ENCODE measurements around the gene RAB22A.

Gene RAB22A, protein sequence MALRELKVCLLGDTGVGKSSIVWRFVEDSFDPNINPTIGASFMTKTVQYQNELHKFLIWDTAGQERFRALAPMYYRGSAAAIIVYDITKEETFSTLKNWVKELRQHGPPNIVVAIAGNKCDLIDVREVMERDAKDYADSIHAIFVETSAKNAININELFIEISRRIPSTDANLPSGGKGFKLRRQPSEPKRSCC
- 38.3 to 75.4 (median 56.5) reads per million in 4 donors for total RNA-seq

DNA sequence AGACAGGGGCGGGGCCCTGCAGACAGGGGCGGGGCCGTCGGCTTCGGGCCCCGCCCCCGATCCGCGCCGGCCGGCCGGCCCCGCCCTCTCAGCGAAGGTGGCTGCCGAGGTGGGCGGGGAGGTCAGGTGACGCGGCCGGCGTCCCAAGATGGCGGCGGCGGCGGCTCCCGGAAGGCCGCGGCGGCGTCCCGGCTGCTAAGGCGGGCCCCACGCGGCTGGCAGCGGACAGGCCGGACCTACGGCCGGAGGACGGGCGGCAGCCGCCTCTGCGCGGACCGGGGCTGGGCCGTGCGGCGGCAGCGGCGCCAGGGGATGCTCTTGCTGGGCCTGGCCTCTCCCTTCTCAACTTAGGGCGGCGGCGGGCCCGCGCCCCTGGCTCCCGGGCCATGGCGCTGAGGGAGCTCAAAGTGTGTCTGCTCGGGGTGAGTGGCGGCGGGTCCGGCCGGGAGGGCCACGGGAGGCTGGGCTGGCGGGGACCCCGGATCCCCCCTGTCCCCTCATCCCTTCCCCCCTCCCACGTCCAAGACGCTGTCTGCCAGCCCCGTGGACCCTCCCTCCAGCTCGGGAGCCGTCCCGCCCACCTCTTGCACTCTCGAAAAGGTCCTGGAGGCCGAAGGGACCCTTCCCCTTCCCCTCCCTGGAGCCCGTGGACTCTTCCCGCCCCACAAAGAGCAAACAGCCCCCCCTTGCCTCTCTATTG, at the start of gene RAB22A:
RAB22A (plus strand) TSS at position 125 of the 700 bp plus-strand sequence; CDS start at position 387, 262 bp downstream.
- DNase-seq = peak; percentile 75 to 92 (median 80)

GRCh38 chr20:58260006-58260405, 49.5 kb upstream of the RAB22A start:
- DNase-seq = no peak

DNA sequence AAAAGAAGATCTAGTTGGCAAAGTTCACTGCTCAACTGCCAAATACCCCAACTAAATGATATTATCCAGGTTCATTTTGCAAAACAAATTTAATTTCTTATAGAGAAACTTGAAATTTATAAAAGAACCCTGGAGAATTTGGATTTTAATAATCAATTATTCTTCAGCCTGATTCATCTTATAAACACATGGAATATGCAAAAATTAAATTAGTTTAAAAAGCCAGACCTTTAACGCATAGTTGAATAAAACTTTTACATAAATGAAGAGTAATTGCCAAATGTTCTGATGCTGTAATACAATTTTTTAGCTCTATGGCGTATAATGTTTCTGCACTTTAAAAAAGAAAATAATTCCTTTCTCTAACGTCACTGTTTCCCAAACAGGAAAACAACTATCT, 47.9 kb upstream of the RAB22A start:
- DNase-seq = no peak

DNA sequence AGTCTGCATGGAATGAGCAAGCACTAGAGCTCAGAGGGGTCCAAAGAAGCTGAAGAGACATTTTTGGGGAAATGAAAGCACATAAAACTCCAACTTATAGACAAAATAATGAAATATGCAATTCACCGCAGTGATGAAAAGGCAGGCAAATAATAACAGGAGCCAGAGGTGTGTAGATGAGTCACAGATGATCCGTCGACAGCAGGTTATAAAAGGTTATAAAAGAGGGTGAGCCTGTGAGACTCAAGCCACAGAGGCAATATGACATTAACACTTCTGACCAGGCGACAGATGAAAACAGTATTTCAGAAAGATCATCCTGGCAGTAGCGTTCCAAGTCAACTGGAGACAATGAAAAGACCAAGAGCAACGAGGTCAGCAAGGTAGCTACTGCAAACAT, 45.2 kb upstream of the RAB22A start:
- DNase-seq = no peak

DNA sequence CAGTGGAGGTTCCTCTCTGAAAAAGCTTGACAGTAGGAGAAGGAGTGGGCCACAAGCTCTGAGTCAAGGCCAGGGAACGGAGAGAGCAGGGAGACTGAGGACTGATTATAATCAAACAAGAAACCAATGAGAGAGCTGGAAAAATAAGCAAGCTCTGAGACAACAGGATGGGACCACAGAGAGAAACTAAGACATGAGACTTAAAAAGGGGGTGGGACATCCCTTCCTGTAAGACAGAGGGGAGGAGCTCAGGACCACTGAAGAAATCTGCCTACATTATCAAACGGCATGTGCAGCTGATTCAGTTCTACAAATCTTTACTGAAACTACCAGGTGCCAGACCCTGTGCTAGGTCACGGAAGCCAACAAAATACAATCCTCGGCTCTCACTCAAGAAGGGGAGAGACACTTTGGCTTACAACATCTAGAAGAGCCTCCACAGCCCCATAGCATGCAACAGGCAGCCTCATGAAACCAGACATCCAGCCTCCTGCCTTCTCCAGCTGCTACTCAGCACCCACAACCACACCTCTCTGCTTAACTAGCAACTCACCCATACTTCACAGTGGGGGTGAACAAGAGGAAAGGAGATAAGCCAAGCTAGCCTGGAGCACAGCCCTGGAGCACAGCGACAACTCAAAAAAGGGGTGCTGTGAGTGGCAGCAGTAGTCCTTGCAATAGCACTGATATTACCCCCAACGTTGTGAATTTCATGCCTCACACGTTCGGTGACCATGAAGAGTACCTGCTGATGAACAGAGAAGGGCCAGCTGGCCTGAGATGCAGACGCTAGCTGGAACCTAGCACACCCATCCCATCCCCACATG, 41.9 kb upstream of the RAB22A start:
- no peak for DNase-seq

- no peak for DNase-seq
Observed at GRCh38 chr20:58268421-58268821, 41.1 kb upstream of the RAB22A start.

DNA sequence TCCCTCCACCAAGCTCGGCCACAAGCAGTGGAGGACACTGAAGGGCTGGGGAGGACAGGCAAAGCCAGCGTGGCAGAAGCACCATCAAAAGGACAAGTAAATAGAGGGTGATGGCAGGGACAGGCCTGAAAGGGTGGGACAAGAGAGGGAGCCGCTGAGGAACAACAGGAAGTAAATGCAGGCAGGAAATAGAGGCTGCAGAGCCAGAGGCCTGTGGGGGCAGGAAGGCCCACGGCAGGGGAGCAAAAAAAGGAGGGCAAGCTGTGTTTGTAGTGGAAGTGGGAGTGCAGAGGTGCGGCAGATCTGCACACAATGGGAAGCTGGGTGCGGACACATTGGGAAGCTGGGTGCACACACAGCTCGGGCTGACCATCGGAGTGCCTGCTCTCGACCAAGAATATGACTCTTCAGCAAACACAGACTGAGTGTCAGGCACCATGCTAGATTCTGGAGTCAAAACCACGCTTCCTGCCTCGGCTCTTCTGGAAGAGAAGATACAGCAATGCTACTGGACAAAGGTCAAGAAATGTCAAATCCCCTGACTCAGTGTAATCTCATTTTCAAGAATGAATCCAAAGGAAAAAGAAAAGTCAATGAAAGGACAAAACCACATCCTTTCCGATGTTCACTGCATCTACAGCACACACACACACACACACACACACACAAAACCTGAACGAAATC, 40.4 kb upstream of the RAB22A start:
- peak in 1 of 5 donors; percentile 9 for DNase-seq

DNA sequence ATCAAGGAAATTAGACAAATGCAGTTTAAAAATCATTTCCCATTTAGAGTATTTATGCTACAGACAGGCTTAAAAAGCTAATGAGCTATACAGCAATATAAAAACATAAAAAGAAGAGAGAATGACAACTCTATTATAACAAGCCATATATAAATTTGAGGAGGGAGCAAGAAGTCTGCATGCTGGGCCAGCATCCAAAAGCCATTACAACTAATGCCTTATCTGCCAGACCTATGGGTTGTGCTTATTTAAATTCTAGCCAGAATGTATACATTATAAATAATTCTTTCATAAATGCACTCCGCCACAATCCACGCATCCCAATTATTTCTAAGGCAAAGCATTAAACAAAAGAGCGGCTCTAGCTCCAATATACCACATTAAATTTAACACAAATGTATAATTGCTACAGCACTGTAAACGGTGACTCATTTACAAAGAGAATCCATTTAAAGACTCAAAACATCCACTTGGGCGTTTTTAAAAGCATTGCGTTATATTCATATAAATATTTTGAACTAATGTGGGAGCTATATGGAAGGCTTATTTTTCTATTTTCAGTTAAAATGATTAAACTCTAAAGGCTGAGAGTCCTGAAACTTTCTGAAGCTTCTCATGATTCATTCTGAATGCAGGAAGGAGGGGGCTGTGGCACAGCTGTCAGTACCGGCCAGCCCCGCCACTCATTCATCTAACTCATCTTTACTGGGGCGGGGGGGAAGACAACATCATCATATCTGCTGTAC, 37.7 kb upstream of the RAB22A start:
- peak in 1 of 5 donors; percentile 32 for DNase-seq

GRCh38 chr20:58274384-58274783, 35.1 kb upstream of the RAB22A start:
- no peak for DNase-seq

- DNase-seq = no peak
Observed at GRCh38 chr20:58277107-58277506, 32.4 kb upstream of the RAB22A start.

GRCh38 chr20:58277578-58278472, 31.7 kb upstream of the RAB22A start:
- DNase-seq = no peak

DNA sequence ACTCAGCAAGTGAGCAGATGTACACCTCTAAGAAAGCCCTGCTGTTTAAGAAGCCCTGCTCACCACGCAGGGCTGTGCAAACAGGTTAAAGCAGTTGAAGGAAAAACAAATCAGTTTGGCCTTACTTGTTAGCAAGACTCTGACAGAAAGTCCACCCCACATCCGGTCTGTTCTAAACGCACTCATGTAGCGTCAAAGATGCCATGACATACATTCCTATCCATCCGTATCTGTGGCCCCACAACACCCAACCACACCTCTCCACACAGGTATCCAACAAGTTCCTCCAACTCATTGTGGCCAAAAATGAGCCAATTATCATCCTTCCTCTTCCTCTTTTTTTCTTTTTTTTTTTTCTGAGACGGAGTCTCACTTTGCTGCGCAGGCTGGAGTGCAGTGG, 22.8 kb upstream of the RAB22A start:
- no peak for DNase-seq

DNA sequence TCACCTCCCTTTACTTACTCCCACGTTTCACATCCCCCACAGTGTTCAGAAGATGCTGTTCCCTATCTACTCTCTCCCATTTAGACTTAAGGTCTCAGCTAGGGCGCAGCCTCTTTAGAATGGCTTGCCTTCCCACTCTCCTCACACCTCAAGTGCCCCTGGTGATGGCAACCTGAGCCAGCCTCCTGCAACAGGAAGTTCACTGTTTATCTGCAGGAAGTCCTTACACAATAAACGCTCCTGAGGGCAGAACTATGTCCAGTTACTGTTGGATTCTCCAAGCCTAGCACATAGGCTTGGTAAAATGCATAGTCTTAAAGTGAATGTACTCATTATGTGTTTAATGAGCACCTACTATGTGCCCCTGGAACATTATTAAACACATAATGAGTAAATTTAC, 21.9 kb upstream of the RAB22A start:
- DNase-seq = no peak

DNA sequence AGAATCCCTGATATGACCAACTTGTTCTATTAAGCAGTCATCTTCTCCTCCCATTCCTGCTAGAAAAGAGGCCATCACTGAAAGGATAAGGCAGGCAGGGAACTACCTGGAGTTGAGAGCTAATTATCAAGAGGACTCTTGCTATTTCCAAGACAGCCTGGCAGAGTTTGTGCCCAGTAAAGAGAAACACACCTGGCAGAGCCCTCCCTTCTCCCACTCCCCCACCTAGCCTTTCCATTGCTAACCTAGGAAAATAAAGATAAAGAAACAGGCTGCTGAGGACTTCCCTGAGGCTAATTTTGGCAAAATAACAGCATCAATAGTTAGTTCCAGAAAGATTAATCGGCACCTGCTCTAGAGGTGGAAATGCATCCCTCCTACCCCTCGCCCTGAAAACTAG, 20.4 kb upstream of the RAB22A start:
- no peak for DNase-seq

- DNase-seq = no peak
Observed at GRCh38 chr20:58293453-58293852, 16.1 kb upstream of the RAB22A start.

DNA sequence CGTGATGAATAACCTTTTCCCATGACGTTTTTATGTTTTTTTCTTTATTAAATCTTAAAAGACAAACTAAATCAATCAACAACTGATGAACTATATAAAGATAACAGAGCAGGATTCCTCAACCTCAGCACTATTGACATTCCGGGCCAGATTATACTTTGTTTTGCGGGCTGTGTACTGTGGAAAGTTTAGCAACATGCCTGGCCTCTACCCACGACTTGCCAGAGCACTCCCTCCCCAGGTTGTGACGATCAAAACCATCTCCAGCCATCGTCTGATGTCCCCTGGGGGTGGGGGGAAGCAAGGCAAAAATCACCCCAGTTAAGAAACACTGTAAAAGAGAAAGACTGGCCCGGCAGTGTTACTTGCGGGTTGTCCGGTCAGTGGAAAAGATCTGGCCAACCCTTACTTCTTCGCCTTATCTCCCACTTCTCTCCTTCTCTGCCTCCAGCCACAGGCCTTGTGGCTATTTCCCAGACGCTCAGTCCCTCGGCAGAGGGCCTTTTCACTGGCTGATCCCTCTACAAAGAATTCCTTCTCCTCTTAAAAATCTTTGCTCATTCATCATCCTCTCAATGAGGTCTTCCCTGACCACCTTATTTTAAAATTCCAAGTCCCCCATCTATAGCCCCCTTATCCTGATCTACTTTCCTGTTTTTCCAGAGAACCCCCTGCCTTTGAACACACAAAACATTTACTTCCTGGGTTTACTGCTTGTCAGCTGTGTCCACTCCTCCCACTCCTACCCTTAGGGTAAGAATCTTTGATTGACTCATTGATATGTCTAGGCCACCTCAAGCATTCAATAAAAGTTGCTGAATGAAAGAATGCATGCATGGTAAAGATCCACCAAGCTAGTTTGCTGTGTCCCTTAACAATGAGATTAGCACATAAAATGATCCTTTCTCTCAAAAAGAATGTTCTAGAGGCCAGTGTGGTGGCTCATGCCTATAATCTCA, 14.7 kb upstream of the RAB22A start:
- DNase-seq = no peak

GRCh38 chr20:58296051-58296837, 13.3 kb upstream of the RAB22A start:
- DNase-seq = no peak

DNA sequence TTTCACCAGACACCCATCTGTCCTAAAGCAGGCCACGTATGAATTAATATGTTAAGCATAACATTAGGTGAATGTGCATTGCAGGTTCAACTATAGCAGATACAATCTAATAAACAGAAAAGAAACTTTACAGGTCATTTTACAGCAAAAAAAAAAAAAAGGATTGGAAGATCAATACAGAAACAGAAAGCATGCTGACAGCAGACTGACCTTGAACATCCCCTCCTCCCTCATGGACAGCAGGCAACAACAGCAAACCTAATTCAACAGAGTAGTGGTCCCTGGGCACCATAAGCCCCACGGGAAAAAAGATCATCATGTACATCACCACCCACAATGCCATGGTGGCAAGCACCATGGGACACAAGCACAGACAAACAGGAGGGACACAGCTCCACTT, 12.1 kb upstream of the RAB22A start:
- no peak for DNase-seq

DNA sequence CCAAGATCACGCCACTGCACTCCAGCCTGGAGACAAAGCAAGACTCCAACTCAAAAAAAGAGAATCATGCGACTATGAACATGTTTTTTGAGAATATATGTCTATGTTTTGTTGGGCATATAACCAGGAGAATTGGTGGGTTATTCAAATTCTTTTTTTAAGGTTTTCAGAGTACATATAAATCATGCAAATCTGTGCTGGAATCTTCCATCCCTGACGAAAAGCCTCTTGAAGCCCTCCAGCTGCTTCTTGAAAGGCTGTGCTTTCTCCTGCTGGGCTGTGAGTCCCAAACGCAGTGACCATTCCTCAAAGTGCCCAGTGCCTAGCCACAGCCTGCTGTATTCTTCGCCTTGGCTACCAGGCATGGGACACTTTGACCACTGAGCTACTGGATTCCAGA, 9.2 kb upstream of the RAB22A start:
- no peak for DNase-seq
